Astrocyte of the spinal cord (primary cell): Measurements from ENCODE around the gene KRTAP4-16.
"Not testable (repeated sequence)": the region's sequence is repeated elsewhere in the genome, so short reads cannot be mapped to it uniquely, and the experiment has no call there.

Experiments
- DNase-seq: peaks from one replicate; pipeline ENCODE4 v3.0.0; 2011; ENCODE audit warnings: low read depth, low spot score
- H3K4me3 ChIP-seq: 2 replicates; pipeline ENCODE4 v1.5.1; 2011; ENCODE audit warnings: low read depth, mild to moderate bottlenecking, low read length, moderate library complexity
- in situ Hi-C: cut with HindIII; loops from 2 replicates; pipeline ENCODE4 v1.10.0; 2017; ENCODE audit warnings: low sequenced_read_pairs
- TF ChIP-seq, protein P1 (sequence below): IDR thresholded peaks from 2 replicates; pipeline ENCODE4 v1.5.1; 2012; ENCODE audit warnings: low read depth, mild to moderate bottlenecking, low read length, inconsistent platforms

Gene KRTAP4-16

GRCh38 chr17:41064301-41064700 lies 37.7 kb downstream of the KRTAP4-16 start:
- in situ Hi-C loops: no loop called here
- no peak overlapping the region for H3K4me3 ChIP-seq
- TF ChIP-seq, protein P1, sequence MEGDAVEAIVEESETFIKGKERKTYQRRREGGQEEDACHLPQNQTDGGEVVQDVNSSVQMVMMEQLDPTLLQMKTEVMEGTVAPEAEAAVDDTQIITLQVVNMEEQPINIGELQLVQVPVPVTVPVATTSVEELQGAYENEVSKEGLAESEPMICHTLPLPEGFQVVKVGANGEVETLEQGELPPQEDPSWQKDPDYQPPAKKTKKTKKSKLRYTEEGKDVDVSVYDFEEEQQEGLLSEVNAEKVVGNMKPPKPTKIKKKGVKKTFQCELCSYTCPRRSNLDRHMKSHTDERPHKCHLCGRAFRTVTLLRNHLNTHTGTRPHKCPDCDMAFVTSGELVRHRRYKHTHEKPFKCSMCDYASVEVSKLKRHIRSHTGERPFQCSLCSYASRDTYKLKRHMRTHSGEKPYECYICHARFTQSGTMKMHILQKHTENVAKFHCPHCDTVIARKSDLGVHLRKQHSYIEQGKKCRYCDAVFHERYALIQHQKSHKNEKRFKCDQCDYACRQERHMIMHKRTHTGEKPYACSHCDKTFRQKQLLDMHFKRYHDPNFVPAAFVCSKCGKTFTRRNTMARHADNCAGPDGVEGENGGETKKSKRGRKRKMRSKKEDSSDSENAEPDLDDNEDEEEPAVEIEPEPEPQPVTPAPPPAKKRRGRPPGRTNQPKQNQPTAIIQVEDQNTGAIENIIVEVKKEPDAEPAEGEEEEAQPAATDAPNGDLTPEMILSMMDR: no peak
- no peak for DNase-seq

- in situ Hi-C loops: no loop called here
- no peak for DNase-seq
- TF ChIP-seq, protein P1: no peak
- no peak overlapping the region for H3K4me3 ChIP-seq
Measured at GRCh38 chr17:41063449-41063848, 38.6 kb downstream of the KRTAP4-16 start.

- no peak overlapping the region for H3K4me3 ChIP-seq
Measured at GRCh38 chr17:41061964-41062363, 40.0 kb downstream of the KRTAP4-16 start.

DNA sequence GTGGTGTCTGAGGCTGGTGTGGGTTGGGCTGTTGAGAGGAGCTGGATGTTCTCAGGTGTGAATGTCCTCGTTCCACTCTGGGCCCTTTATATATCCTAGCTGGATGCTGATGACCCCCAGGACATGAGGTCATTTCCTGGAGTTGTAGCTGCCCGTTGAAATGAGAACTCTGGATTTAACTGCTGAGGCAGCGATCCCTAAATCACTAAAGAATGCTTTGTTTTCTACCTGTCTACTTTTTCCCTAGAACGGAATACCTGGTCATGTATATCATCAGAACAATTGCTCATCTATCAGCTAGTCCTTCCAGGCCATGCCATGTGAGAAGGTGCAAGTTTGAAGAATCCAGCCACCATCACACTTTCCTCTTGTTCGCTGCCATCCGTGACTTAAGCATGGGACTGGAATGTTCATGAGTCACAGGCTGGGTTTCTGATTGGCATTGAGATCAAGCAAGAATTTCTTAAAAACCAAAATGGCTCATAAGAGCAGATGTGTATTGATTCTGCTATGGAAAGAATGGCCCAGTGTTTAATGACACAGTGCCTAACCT lies 41.9 kb downstream of the KRTAP4-16 start, which contains the start of gene KRTAP2-3:
TSS of gene KRTAP2-3 (minus strand) at position 63 of the 553 bp plus-strand sequence. CDS start 64 bp downstream, outside the sequence.
- DNase-seq: peak; percentile 90
- in situ Hi-C loops: no loop called here

More at GRCh38 chr17:41061964-41062363, 40.0 kb downstream of the KRTAP4-16 start:
- in situ Hi-C loops: no loop called here
- peak; percentile 90 for DNase-seq
- TF ChIP-seq, protein P1: no peak

DNA sequence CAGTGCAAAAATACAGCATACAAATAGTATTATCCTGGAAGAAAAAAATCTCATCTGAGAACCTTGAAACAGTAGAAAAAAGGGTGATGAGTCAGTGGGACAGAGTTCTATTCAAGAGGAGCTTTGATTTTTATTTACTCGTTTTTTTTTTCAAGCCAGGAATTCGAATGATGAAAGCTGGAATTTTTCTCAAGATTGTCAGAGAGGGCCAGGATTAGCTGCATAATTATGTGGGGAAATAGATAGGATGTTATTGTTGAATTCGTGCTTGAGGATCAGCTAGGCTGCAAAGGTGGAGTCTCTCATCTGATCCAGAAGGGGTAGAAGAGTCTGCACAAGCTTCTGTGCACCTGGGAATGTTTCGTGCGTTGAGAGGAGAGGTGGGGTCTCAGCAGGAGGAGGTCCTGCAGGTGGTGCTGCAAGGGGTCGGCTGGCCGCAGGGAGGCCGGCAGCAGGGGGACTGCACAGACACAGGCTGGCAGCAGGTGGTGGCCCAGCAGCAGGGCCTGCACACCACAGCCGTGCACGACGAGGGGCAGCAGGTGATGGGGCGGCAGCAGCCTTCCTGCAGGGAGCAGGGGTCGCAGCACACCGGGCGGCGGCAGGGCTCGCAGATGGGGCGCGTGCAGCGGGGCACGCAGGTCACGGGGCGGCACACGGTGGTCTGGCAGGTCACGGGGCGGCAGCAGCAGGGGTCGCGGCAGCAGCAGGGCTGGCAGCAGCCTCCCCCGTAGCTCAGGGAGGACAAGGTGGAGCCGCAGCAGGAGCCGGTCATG lies 42.5 kb downstream of the KRTAP4-16 start:
- in situ Hi-C loops, H3K4me3 ChIP-seq: not testable (repeated sequence)
- peak; percentile 84 for DNase-seq

More for the DNA sequence above, 41.9 kb downstream of the KRTAP4-16 start, which contains the start of gene KRTAP2-3:
- no peak within 1 kb of the TSS for H3K4me3 ChIP-seq
- TF ChIP-seq, protein P1: no peak

DNA sequence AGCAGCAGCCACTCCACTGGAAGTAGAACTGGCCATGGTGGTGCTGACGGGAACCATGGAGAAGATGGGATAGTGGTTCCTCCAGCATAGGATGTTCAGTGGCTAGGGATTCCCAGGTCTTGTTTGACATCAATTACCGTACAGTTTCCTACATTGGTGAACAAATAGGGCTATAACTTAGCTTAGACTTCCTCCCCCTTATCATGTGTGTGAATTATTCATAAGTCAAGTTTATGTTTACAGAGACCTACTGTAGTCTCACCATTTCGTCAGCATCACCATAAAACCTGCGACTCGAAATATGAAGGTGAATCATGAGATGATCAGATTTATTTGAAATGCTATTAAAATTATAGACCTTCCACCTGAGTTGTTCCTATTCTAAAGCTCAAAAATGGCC lies 43.3 kb downstream of the KRTAP4-16 start:
- no peak overlapping the region for H3K4me3 ChIP-seq
- in situ Hi-C loops: no loop called here
- TF ChIP-seq, protein P1: no peak

DNA sequence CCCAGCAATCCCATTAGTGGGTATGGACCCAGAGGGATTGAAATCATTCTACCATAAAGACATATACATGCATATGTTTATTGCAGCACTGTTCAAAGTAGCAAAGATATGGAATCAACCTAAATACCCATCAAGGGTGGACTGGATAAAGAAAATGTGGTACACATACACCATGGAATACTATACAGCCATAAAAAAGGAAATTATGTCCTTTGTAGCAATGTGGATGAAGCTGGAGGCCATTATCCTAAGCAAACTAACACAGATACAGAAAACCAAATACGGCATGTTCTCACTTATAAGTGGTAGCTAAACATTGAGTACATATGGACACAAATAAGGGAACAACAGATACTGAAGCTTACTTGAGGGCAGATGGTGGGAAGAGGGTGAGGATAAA lies 44.5 kb downstream of the KRTAP4-16 start:
- no peak for DNase-seq
- H3K4me3 ChIP-seq: no peak overlapping the region
- TF ChIP-seq, protein P1: no peak
- in situ Hi-C loops: no loop called here

More for the DNA sequence above, 43.3 kb downstream of the KRTAP4-16 start:
- DNase-seq: no peak

GRCh38 chr17:41055130-41055529 lies 46.9 kb downstream of the KRTAP4-16 start, which contains the start of gene KRTAP2-2:
Gene KRTAP2-2, minus strand, starts transcription at chr17:41055230. Its CDS starts 19 bp downstream, at chr17:41055211.
- in situ Hi-C loops, DNase-seq, H3K4me3 ChIP-seq: not testable (repeated sequence)

GRCh38 chr17:41054556-41054955 lies 47.5 kb downstream of the KRTAP4-16 start:
- in situ Hi-C loops: not testable (repeated sequence)

More at GRCh38 chr17:41054556-41054955, 47.5 kb downstream of the KRTAP4-16 start:
- not testable (repeated sequence) for H3K4me3 ChIP-seq, DNase-seq
